Lung (tissue), 12 donors: ENCODE results near the gene LCN12. TPM values are rescaled to one million over a fixed set of nuclear protein-coding genes. Genes with fewer than 3 reads are reported as not detected.

Experiments
- ATAC-seq: fragments of 200-7000 bp; cut with Tn5 transposase; one replicate; pipeline ENCODE4 v1.9.1; 2020; ENCODE audit warnings: moderate number of reproducible peaks; ENCODE audit not compliant: insufficient read depth, low FRiP score
- DNase-seq, 3 donors: peaks; one replicate each; pipeline ENCODE4 v3.0.0-alpha.2; 2013 to 2017
- H3K27ac ChIP-seq, 2 donors: one replicate each; pipeline ENCODE4 v1.5.1; 2013; ENCODE audit warnings: mild to moderate bottlenecking in 2 of 2, moderate library complexity in 2 of 2, control low read depth in 1 of 2, inconsistent platforms in 1 of 2, low read depth in 1 of 2, low read length in 1 of 2
- H3K27me3 ChIP-seq, 3 donors: one replicate each; pipeline ENCODE4 v1.5.1; 2013; ENCODE audit warnings: low read length in 2 of 3; ENCODE audit not compliant: control insufficient read depth in 3 of 3, insufficient read depth in 3 of 3
- H3K36me3 ChIP-seq, 4 donors: one replicate each; pipeline ENCODE4 v1.5.1; 2013; ENCODE audit warnings: low read length in 4 of 4, mild to moderate bottlenecking in 1 of 4, moderate library complexity in 1 of 4; ENCODE audit not compliant: control insufficient read depth in 4 of 4, insufficient read depth in 4 of 4
- H3K4me1 ChIP-seq, 5 donors: one replicate each; pipeline ENCODE4 v1.5.1; 2013; ENCODE audit warnings: low read length in 5 of 5, mild to moderate bottlenecking in 2 of 5, moderate library complexity in 1 of 5; ENCODE audit not compliant: control insufficient read depth in 5 of 5, insufficient read depth in 5 of 5
- H3K4me3 ChIP-seq: one replicate; pipeline ENCODE4 v1.5.1; 2013; ENCODE audit warnings: mild to moderate bottlenecking, control low read depth, moderate library complexity
- H3K9ac ChIP-seq, 2 donors: one replicate each; pipeline ENCODE4 v1.5.1; 2013; ENCODE audit warnings: low read length in 2 of 2, control low read depth in 1 of 2; ENCODE audit not compliant: insufficient read depth in 1 of 2
- H3K9me3 ChIP-seq, 4 donors: one replicate each; pipeline ENCODE4 v1.5.1; 2013; ENCODE audit warnings: low read length in 3 of 4, mild to moderate bottlenecking in 1 of 4, moderate library complexity in 1 of 4; ENCODE audit not compliant: control insufficient read depth in 4 of 4, insufficient read depth in 3 of 4
- CTCF ChIP-seq: IDR thresholded peaks from 2 replicates; pipeline ENCODE4 v1.5.1; 2012; ENCODE audit warnings: mild to moderate bottlenecking; ENCODE audit errors: control extremely low read depth, extremely low read depth
- WGBS, 2 donors: extraction: QIAGEN DNeasy Blood & Tissue Kit; methylation state at CpG; one replicate each; pipeline ENCODE4 v1.1.7; 2013; 5-methylcytosine and 5-hydroxymethylcytosine counted together
- polyA plus RNA-seq, 2 donors: library from polyadenylated mRNA; stranded (reverse); fragments of 200-250 nt; gene quantifications; one replicate each; pipeline ENCODE4 v1.2.1, GENCODE V29; 2013
- total RNA-seq, 2 donors: library from RNA; depleted of rRNA in 1 of 2; stranded (reverse); fragments of >200 nt in 1 of 2; gene quantifications; one replicate each; pipeline ENCODE4 v1.2.1, GENCODE V29; 2014 to 2021
- donor health status: control.
- donor health status: control.
- donor health status: Bipolar disorder and iron deficiency.
- donor health status: healthy.
- donor health status: DM: yes; HTN: yes; CAD: no.

LCN12 gene
- total and polyA plus RNA-seq, 4 donors, result 0.35 to 6.3 (median 3.2) TPM

GRCh38 chr9:136994888-136995230 lies 42.8 kb downstream of the LCN12 start:
- no peaks in the 10 kb centered on the region for H3K9me3 ChIP-seq
- ATAC-seq (no peak), DNase-seq (peak in 1 of 3 donors; percentile 33)
- no peak overlapping the region for H3K27ac ChIP-seq
- TF ChIP-seq CTCF, result no peak
- no peak overlapping the region for H3K4me3 ChIP-seq
- H3K27me3 ChIP-seq, result no peaks in the 10 kb centered on the region
- 17 to 60% methylated on average over 31 to 40 of the region's 40 CpGs for WGBS, 2 donors
- no peak overlapping the region for H3K9ac ChIP-seq
- H3K36me3 ChIP-seq, result peaks cover 0 to 13% (median 0%) of the 10 kb centered on the region in 4 donors
- peaks cover 0 to 37% (median 15%) of the 10 kb centered on the region in 5 donors for H3K4me1 ChIP-seq

GRCh38 chr9:136995362-136995761 lies 43.3 kb downstream of the LCN12 start:
- WGBS, 2 donors, result 35 to 37% methylated on average over 28 to 30 of the region's 30 CpGs
- TF ChIP-seq CTCF, result no peak
- Histone ChIP-seq H3K27ac (no peak overlapping the region), H3K36me3 (peaks cover 0 to 13% (median 0%) of the 10 kb centered on the region in 4 donors), H3K4me3 (no peak overlapping the region), H3K27me3 (no peaks in the 10 kb centered on the region), H3K9ac (no peak overlapping the region), H3K9me3 (no peaks in the 10 kb centered on the region), H3K4me1 (peaks cover 0 to 37% (median 15%) of the 10 kb centered on the region in 5 donors)
- ATAC-seq (no peak), DNase-seq (peak; percentile 50 to 57 (median 51))

GRCh38 chr9:136995772-136996311 lies 43.8 kb downstream of the LCN12 start:
- peaks cover 0 to 37% (median 15%) of the 10 kb centered on the region in 5 donors for H3K4me1 ChIP-seq
- H3K36me3 ChIP-seq, result peaks cover 0 to 13% (median 0%) of the 10 kb centered on the region in 4 donors
- no peaks in the 10 kb centered on the region for H3K27me3 ChIP-seq
- peak overlapping the region in 1 of 2 donors; percentile 40 for H3K27ac ChIP-seq
- H3K4me3 ChIP-seq, result no peak overlapping the region
- ATAC-seq, result peak; percentile 4
- no peak for TF ChIP-seq CTCF
- H3K9ac ChIP-seq, result no peak overlapping the region
- 24 to 27% methylated on average over 10 to 12 of the region's 12 CpGs for WGBS, 2 donors
- H3K9me3 ChIP-seq, result no peaks in the 10 kb centered on the region
- DNase-seq, result peak; percentile 74 to 88 (median 81)
